Measurements from ENCODE around the gene DUSP28. TPM values are rescaled to one million over a fixed set of nuclear protein-coding genes. Genes with fewer than 3 reads are reported as not detected.
A peak's percentile ranks its signal among the peaks of the same experiment; 100 is the strongest.

Gene DUSP28
- polyA plus RNA-seq, 1 donor, result 6.6 TPM

DNA sequence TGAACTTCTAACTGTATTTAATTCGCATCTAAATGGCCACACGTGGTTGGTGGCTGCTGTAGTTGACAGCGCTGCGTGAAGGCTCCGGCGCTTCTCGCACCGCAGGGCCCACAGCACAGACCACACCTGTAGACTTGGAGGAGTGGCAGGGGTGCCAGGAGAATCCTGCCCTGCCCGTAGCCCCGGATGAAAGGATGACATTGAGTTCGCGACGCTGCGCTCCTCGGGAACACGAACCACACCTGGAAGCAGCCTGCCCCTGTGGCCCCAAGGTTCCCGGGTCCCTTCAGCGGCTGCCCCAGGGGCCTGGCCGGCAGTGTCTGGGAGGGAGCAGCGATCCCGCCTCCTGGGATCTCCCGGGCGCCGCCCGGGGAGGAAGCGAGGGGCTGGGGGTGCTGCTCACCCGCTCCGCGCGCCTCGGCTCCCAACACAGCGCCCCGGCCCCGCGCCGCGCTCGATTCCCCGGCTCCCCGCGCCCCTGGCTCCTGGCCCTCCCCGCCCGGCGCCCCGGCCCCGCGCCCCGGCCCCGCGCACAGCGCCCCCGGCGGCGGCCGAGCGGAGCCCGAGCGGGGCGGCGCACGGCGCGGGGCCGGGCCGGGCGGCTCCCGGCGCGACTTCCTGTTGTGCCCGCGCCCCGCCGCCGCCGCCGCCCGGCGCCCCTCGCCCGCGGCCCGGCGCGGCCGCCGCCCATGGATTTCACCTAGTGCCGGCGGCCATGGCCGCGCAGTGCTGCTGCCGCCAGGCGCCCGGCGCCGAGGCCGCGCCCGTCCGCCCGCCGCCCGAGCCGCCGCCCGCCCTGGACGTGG lies 7.9 kb downstream of the DUSP28 start, which contains the start of gene RNPEPL1:
Gene RNPEPL1 (plus strand): TSS at position 613 of the 806 bp plus-strand sequence. CDS start 103 bp downstream, at position 716.
- Histone ChIP-seq H3K27ac (ENCODE audit: low read length) (peak within 1 kb of the TSS; percentile 91), H3K36me3 (ENCODE audit: control insufficient read depth, insufficient read depth, low read length) (peaks cover 6% of the 10 kb centered on the region), H3K9me3 (ENCODE audit: control insufficient read depth, low read depth, low read length) (no peaks in the 10 kb centered on the region), H3K27me3 (ENCODE audit: control insufficient read depth, insufficient read depth, low read length) (no peaks in the 10 kb centered on the region), H3K4me1 (ENCODE audit: control insufficient read depth, insufficient read depth, low read length) (peaks cover 47% of the 10 kb centered on the region), H3K4me3 (ENCODE audit: low read length) (peak within 1 kb of the TSS; percentile 60)
- WGBS (ENCODE audit: insufficient coverage, low lambda C conversion rate), result no CpG with 5 or more reads among the region's 106 CpGs
- DNase-seq, result peak in 1 of 2 donors; percentile 80

DNA sequence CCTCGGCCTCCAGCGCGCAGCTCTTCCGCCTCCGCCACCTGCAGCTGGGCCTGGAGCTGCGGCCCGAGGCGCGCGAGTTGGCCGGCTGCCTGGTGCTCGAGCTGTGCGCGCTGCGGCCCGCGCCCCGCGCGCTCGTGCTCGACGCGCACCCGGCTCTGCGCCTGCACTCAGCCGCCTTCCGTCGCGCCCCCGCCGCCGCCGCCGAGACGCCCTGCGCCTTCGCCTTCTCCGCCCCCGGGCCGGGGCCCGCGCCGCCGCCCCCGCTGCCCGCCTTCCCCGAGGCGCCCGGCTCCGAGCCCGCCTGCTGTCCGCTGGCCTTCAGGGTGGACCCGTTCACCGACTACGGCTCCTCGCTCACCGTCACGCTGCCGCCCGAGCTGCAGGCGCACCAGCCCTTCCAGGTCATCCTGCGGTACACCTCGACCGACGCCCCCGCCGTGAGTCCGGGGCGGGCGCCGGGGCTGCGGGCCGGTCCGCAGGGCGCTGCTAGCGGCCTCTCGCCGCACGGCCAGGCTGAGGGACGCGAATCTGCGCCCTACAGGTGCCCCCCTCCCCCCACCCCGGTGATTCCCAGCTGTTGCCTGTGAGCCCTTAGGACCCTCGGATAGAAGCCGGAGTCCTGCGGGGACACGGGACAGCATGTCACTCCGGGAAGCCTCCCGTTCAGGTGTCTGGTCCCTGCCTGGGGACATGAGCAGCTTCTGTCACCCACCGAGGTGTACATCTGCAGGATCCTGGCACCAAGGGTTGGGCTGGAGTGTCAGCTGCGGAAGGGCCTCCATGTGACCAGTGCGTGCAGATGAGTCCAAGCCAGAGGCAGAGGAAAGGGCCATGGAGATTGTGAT lies 8.7 kb downstream of the DUSP28 start:
- peaks cover 13% of the 10 kb centered on the region for H3K36me3 ChIP-seq (ENCODE audit: control insufficient read depth, insufficient read depth, low read length)
- peak overlapping the region; percentile 27 for H3K27ac ChIP-seq (ENCODE audit: low read length)
- peak overlapping the region; percentile 54 for H3K4me3 ChIP-seq (ENCODE audit: low read length)
- no peaks in the 10 kb centered on the region for H3K27me3 ChIP-seq (ENCODE audit: control insufficient read depth, insufficient read depth, low read length)
- peak; percentile 62 to 83 for DNase-seq
- H3K9me3 ChIP-seq (ENCODE audit: control insufficient read depth, low read depth, low read length), result no peaks in the 10 kb centered on the region
- WGBS (ENCODE audit: insufficient coverage, low lambda C conversion rate), result no CpG with 5 or more reads among the region's 93 CpGs
- H3K4me1 ChIP-seq (ENCODE audit: control insufficient read depth, insufficient read depth, low read length), result peaks cover 47% of the 10 kb centered on the region

DNA sequence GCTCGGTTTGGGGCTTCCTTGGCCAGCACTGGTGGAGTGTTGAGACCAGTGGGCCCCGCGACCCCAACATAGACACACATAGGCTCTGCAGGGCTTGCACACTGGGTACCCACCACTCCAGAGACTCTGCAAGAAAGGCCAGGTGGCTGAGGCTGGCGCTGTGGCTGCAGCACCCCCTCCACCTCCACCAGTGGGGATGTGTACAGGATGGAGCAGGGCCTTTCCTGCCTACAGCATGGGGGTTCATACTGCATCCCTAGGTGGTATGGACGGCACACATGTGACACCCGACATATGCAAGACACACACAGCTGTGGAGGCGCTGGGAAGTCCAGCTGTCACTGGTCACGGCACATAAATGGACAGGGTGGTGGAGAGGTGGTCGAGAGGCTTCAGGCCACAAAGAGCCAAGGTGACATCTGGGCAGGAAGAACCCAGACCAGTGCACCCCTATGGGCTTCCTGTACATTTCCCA lies 9.4 kb downstream of the DUSP28 start:
- Histone ChIP-seq H3K4me1 (ENCODE audit: control insufficient read depth, insufficient read depth, low read length) (peaks cover 45% of the 10 kb centered on the region), H3K4me3 (ENCODE audit: low read length) (peak overlapping the region; percentile 54), H3K27ac (ENCODE audit: low read length) (peak overlapping the region; percentile 27), H3K36me3 (ENCODE audit: control insufficient read depth, insufficient read depth, low read length) (peaks cover 15% of the 10 kb centered on the region), H3K9me3 (ENCODE audit: control insufficient read depth, low read depth, low read length) (no peaks in the 10 kb centered on the region), H3K27me3 (ENCODE audit: control insufficient read depth, insufficient read depth, low read length) (no peaks in the 10 kb centered on the region)
- no CpG with 5 or more reads among the region's 9 CpGs for WGBS (ENCODE audit: insufficient coverage, low lambda C conversion rate)
- DNase-seq, result no peak

DNA sequence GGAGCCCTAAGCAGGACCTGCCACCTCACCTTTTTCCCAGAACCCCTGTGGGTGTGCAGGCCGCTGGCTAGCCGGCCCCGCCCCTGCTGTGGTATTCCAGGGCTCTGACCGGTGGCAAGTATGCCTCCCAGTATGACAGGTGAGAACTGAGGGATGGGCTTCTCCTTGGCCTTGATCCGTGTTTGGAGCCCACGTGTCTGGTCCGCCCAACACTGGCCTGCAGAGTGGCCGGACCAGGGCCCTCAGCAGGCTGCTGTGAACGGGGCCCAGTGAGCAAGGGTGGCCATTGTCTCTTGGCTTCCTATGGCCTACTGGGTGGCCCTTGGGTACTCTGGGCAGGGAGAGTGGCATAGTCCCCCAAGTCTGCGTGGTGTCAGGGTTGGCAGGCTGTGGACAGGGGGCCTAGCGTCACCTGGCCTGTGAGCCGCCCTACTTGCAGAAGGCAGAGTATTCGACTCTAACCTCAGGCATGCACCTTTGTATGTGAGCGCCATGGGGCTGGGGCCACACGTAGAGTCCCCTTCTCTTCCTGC lies 9.9 kb downstream of the DUSP28 start:
- WGBS (ENCODE audit: insufficient coverage, low lambda C conversion rate), result no CpG with 5 or more reads among the region's 15 CpGs
- peaks cover 20% of the 10 kb centered on the region for H3K36me3 ChIP-seq (ENCODE audit: control insufficient read depth, insufficient read depth, low read length)
- no peaks in the 10 kb centered on the region for H3K9me3 ChIP-seq (ENCODE audit: control insufficient read depth, low read depth, low read length)
- H3K4me3 ChIP-seq (ENCODE audit: low read length), result no peak overlapping the region
- no peak overlapping the region for H3K27ac ChIP-seq (ENCODE audit: low read length)
- peaks cover 40% of the 10 kb centered on the region for H3K4me1 ChIP-seq (ENCODE audit: control insufficient read depth, insufficient read depth, low read length)
- no peak for DNase-seq
- H3K27me3 ChIP-seq (ENCODE audit: control insufficient read depth, insufficient read depth, low read length), result no peaks in the 10 kb centered on the region

DNA sequence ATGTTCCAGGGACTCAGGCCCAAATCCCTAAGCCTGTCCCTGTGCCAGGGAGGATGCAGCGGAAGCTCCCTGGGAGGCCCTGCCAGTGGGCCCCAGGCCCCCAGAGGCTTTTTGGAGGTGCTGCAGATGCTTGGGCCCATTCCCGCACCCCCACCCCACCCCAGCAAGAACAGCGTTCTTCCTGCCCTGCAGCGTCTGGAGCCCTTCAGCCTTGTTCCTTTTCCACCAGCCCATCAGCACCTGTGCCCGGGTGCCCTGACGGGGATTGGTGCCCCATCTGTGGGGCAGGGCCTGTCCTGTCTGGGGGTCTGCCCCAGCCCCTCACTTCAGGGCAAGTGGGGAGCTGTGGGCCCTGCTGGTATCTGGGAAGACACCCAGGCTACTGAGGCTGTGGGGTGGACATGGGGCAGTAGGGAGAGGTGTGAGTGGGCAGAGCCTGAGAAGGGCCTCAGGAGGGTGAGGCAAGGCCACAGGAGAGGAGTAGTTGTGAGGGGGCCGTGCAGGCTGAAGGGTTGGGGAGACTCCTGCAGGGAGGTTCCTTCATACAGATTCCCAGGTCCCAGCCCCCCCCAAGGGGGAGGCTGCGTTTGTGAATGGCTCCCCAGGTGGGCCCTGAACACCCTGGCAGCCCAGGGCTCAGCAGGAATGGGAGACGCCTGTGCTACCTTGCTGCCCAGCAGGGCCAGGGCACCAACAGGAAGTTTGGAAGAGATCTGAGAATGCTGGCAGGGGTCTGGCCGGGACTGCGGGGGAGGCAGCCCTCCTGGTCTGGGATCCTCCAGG lies 10.6 kb downstream of the DUSP28 start:
- Histone ChIP-seq H3K4me3 (ENCODE audit: low read length) (no peak overlapping the region), H3K27ac (ENCODE audit: low read length) (no peak overlapping the region), H3K27me3 (ENCODE audit: control insufficient read depth, insufficient read depth, low read length) (no peaks in the 10 kb centered on the region), H3K4me1 (ENCODE audit: control insufficient read depth, insufficient read depth, low read length) (peaks cover 34% of the 10 kb centered on the region), H3K9me3 (ENCODE audit: control insufficient read depth, low read depth, low read length) (no peaks in the 10 kb centered on the region), H3K36me3 (ENCODE audit: control insufficient read depth, insufficient read depth, low read length) (peaks cover 27% of the 10 kb centered on the region)
- no peak for DNase-seq
- no CpG with 5 or more reads among the region's 11 CpGs for WGBS (ENCODE audit: insufficient coverage, low lambda C conversion rate)

DNA sequence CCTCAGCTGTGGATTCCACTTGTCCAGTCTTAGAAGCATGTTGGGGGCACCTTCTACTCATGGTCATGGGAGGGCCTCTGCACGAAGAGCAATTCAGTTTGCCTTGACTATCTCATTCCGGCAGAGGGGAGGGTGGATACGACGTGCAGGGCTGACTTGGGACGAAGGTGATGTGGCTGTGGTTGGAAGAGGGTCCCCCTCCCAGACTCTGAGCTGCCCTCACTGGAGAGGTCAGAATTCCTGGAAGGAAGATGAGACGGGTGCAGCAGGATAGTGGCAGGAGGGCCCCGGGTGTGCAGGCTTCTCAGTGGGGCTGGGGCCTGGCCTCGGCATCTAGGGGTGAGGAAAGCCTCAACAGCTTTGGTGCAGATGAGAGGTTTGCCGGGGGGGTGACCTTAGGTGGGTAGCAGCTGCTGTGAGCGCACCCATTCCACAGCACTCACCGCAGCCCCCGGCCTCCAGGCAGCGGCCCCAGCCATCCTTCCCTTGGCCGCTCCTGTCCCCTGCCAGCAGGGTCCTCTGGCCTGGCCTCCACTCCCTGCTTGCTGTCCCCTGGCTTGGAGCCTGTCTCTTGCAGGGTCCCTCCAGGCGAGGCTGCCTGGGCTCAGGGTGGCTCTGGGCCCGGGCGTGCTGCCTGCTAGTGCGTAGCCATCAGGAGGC lies 11.3 kb downstream of the DUSP28 start:
- Histone ChIP-seq H3K36me3 (ENCODE audit: control insufficient read depth, insufficient read depth, low read length) (peaks cover 34% of the 10 kb centered on the region), H3K27me3 (ENCODE audit: control insufficient read depth, insufficient read depth, low read length) (no peaks in the 10 kb centered on the region), H3K9me3 (ENCODE audit: control insufficient read depth, low read depth, low read length) (no peaks in the 10 kb centered on the region), H3K27ac (ENCODE audit: low read length) (no peak overlapping the region), H3K4me3 (ENCODE audit: low read length) (no peak overlapping the region), H3K4me1 (ENCODE audit: control insufficient read depth, insufficient read depth, low read length) (peaks cover 31% of the 10 kb centered on the region)
- no peak for DNase-seq
- 89% methylated on average over 3 of the region's 18 CpGs for WGBS (ENCODE audit: insufficient coverage, low lambda C conversion rate)

DNA sequence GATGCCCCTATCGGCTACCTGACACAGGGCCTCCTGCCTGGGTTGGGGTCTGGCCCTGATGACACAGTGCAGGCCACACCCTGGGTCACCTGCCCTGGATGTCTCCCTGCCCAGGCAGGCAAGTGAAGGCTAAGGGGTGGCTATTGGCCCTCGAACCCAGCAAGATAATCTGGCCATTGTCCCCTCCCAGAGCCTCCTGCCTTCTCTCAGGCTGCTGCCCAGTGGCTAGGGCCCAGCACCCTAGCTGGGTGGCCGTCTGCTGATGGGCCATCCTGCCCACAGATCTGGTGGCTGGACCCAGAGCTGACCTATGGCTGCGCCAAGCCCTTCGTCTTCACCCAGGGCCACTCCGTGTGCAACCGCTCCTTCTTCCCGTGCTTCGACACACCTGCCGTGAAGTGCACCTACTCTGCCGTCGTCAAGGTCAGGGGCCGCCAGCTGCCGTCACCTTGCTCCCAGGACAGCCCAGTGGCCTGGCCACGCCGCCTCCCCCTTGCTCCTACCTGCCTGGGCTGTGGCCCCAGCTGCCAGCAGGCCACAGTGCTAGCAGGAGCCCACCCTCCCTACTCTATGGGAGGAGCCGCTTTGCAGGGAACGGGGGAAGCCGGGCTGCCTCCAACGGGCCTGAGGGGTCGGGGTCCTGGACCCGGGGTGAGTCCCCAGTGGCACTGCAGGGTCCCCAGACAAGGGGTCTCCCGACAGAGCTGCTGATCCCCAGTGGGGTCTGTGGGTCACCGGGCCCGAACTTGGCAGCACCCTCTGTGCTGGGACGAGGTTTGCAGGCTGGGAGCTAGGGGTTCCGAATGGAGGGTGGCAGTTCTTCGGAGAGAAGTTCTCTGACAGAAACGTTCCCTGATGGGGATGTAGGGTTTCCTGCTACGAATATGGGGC lies 12.2 kb downstream of the DUSP28 start:
- Histone ChIP-seq H3K27me3 (ENCODE audit: control insufficient read depth, insufficient read depth, low read length) (no peaks in the 10 kb centered on the region), H3K4me1 (ENCODE audit: control insufficient read depth, insufficient read depth, low read length) (peaks cover 22% of the 10 kb centered on the region), H3K36me3 (ENCODE audit: control insufficient read depth, insufficient read depth, low read length) (peaks cover 44% of the 10 kb centered on the region), H3K27ac (ENCODE audit: low read length) (no peak overlapping the region), H3K9me3 (ENCODE audit: control insufficient read depth, low read depth, low read length) (no peaks in the 10 kb centered on the region), H3K4me3 (ENCODE audit: low read length) (no peak overlapping the region)
- no peak for DNase-seq
- WGBS (ENCODE audit: insufficient coverage, low lambda C conversion rate), result no CpG with 5 or more reads among the region's 30 CpGs

DNA sequence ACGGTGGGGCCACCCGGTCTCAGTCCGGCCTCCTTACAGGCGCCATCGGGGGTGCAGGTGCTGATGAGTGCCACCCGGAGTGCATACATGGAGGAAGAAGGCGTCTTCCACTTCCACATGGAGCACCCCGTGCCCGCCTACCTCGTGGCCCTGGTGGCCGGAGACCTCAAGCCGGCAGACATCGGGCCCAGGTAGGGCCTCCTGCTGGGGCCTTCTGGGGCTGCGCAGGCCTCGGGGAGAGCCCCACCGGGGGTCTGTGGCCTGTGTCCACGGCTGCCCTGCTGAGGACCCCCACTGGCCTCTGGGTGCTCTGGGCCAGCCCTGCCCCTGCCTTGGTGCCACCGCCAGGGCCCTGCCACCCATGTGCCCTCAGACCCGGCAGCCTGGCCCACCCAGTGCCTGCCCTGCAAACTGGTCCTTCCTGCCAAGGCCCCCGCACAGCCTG lies 12.9 kb downstream of the DUSP28 start:
- Histone ChIP-seq H3K27ac (ENCODE audit: low read length) (no peak overlapping the region), H3K4me1 (ENCODE audit: control insufficient read depth, insufficient read depth, low read length) (peaks cover 17% of the 10 kb centered on the region), H3K9me3 (ENCODE audit: control insufficient read depth, low read depth, low read length) (no peaks in the 10 kb centered on the region), H3K36me3 (ENCODE audit: control insufficient read depth, insufficient read depth, low read length) (peaks cover 51% of the 10 kb centered on the region), H3K27me3 (ENCODE audit: control insufficient read depth, insufficient read depth, low read length) (no peaks in the 10 kb centered on the region), H3K4me3 (ENCODE audit: low read length) (no peak overlapping the region)
- WGBS (ENCODE audit: insufficient coverage, low lambda C conversion rate), result no CpG with 5 or more reads among the region's 20 CpGs
- DNase-seq, result no peak

All from large intestine (tissue), 3 donors.